ENCODE results near the gene RRAS.
"Not testable (repeated sequence)": the region's sequence is repeated elsewhere in the genome, so short reads cannot be mapped to it uniquely, and the experiment has no call there.

Gene RRAS

GRCh38 chr19:49643466-49643865, 3.5 kb upstream of the RRAS start:
- Histone ChIP-seq H3K9me3 (ENCODE audit: control insufficient read depth, low read length) (no peaks in the 10 kb centered on the region), H3K4me3 (ENCODE audit: insufficient read depth, low read depth, low read length, poor library complexity, severe bottlenecking) (no peak overlapping the region), H3K27me3 (replicated peaks; ENCODE audit: control insufficient read depth, insufficient read depth, low read length, poor library complexity, severe bottlenecking) (no peaks in the 10 kb centered on the region), H3K27ac (ENCODE audit: insufficient read depth, low read length, poor library complexity, severe bottlenecking) (no peak overlapping the region), H3K36me3 (ENCODE audit: control insufficient read depth, insufficient read depth, low read length) (peaks cover 25% of the 10 kb centered on the region), H3K4me1 (ENCODE audit: control insufficient read depth, insufficient read depth, low read length, poor library complexity, severe bottlenecking) (peaks cover 27% of the 10 kb centered on the region)
- DNase-seq = no peak

- DNase-seq = no peak
- peak overlapping the region; percentile 84 for H3K4me3 ChIP-seq (ENCODE audit: insufficient read depth, low read depth, low read length, poor library complexity, severe bottlenecking)
- H3K4me1 ChIP-seq (ENCODE audit: control insufficient read depth, insufficient read depth, low read length, poor library complexity, severe bottlenecking) = peaks cover 34% of the 10 kb centered on the region
- H3K27me3 ChIP-seq (replicated peaks; ENCODE audit: control insufficient read depth, insufficient read depth, low read length, poor library complexity, severe bottlenecking) = no peaks in the 10 kb centered on the region
- H3K9me3 ChIP-seq (ENCODE audit: control insufficient read depth, low read length) = no peaks in the 10 kb centered on the region
- peaks cover 23% of the 10 kb centered on the region for H3K36me3 ChIP-seq (ENCODE audit: control insufficient read depth, insufficient read depth, low read length)
- H3K27ac ChIP-seq (ENCODE audit: insufficient read depth, low read length, poor library complexity, severe bottlenecking) = peak overlapping the region; percentile 94
Observed at GRCh38 chr19:49642492-49643035, 2.6 kb upstream of the RRAS start.

- Histone ChIP-seq H3K36me3 (ENCODE audit: control insufficient read depth, insufficient read depth, low read length) (peaks cover 17% of the 10 kb centered on the region), H3K9me3 (ENCODE audit: control insufficient read depth, low read length) (no peaks in the 10 kb centered on the region), H3K27ac (ENCODE audit: insufficient read depth, low read length, poor library complexity, severe bottlenecking) (peak within 1 kb of the TSS; percentile 94), H3K4me3 (ENCODE audit: insufficient read depth, low read depth, low read length, poor library complexity, severe bottlenecking) (peak within 1 kb of the TSS; percentile 84), H3K4me1 (ENCODE audit: control insufficient read depth, insufficient read depth, low read length, poor library complexity, severe bottlenecking) (peaks cover 34% of the 10 kb centered on the region), H3K27me3 (replicated peaks; ENCODE audit: control insufficient read depth, insufficient read depth, low read length, poor library complexity, severe bottlenecking) (no peaks in the 10 kb centered on the region)
- DNase-seq = peak; percentile 99
Observed at GRCh38 chr19:49641688-49642491, 1.9 kb upstream of the RRAS start, which contains the start of gene SCAF1. Gene SCAF1 (plus strand): TSS chr19:49642209. CDS start chr19:49645027, 2,818 bp downstream.

- Histone ChIP-seq H3K27me3 (replicated peaks; ENCODE audit: control insufficient read depth, insufficient read depth, low read length, poor library complexity, severe bottlenecking) (no peaks in the 10 kb centered on the region), H3K4me1 (ENCODE audit: control insufficient read depth, insufficient read depth, low read length, poor library complexity, severe bottlenecking) (peaks cover 34% of the 10 kb centered on the region), H3K36me3 (ENCODE audit: control insufficient read depth, insufficient read depth, low read length) (no peaks in the 10 kb centered on the region), H3K4me3 (ENCODE audit: insufficient read depth, low read depth, low read length, poor library complexity, severe bottlenecking) (peak overlapping the region; percentile 70), H3K27ac (ENCODE audit: insufficient read depth, low read length, poor library complexity, severe bottlenecking) (peak overlapping the region; percentile 74), H3K9me3 (ENCODE audit: control insufficient read depth, low read length) (no peaks in the 10 kb centered on the region)
- DNase-seq = no peak
Observed at GRCh38 chr19:49639401-49640112, 386 bp downstream of the RRAS start.

- no peaks in the 10 kb centered on the region for H3K9me3 ChIP-seq (ENCODE audit: control insufficient read depth, low read length)
- DNase-seq = no peak
Observed at GRCh38 chr19:49637821-49638738, 1.9 kb downstream of the RRAS start.

GRCh38 chr19:49636233-49636932, 3.6 kb downstream of the RRAS start:
- no peak for DNase-seq
- Histone ChIP-seq H3K4me1 (ENCODE audit: control insufficient read depth, insufficient read depth, low read length, poor library complexity, severe bottlenecking) (peaks cover 23% of the 10 kb centered on the region), H3K36me3 (ENCODE audit: control insufficient read depth, insufficient read depth, low read length) (no peaks in the 10 kb centered on the region), H3K27ac (ENCODE audit: insufficient read depth, low read length, poor library complexity, severe bottlenecking) (no peak overlapping the region), H3K9me3 (ENCODE audit: control insufficient read depth, low read length) (no peaks in the 10 kb centered on the region), H3K4me3 (ENCODE audit: insufficient read depth, low read depth, low read length, poor library complexity, severe bottlenecking) (no peak overlapping the region), H3K27me3 (replicated peaks; ENCODE audit: control insufficient read depth, insufficient read depth, low read length, poor library complexity, severe bottlenecking) (no peaks in the 10 kb centered on the region)

More at GRCh38 chr19:49637821-49638738, 1.9 kb downstream of the RRAS start:
- Histone ChIP-seq H3K4me3 (ENCODE audit: insufficient read depth, low read depth, low read length, poor library complexity, severe bottlenecking) (no peak overlapping the region), H3K4me1 (ENCODE audit: control insufficient read depth, insufficient read depth, low read length, poor library complexity, severe bottlenecking) (peaks cover 29% of the 10 kb centered on the region), H3K27me3 (replicated peaks; ENCODE audit: control insufficient read depth, insufficient read depth, low read length, poor library complexity, severe bottlenecking) (no peaks in the 10 kb centered on the region), H3K36me3 (ENCODE audit: control insufficient read depth, insufficient read depth, low read length) (no peaks in the 10 kb centered on the region), H3K27ac (ENCODE audit: insufficient read depth, low read length, poor library complexity, severe bottlenecking) (no peak overlapping the region)

GRCh38 chr19:49635530-49636232, 4.3 kb downstream of the RRAS start:
- H3K27me3 ChIP-seq (replicated peaks; ENCODE audit: control insufficient read depth, insufficient read depth, low read length, poor library complexity, severe bottlenecking) = no peaks in the 10 kb centered on the region
- no peaks in the 10 kb centered on the region for H3K9me3 ChIP-seq (ENCODE audit: control insufficient read depth, low read length)
- no peak overlapping the region for H3K27ac ChIP-seq (ENCODE audit: insufficient read depth, low read length, poor library complexity, severe bottlenecking)
- no peak overlapping the region for H3K4me3 ChIP-seq (ENCODE audit: insufficient read depth, low read depth, low read length, poor library complexity, severe bottlenecking)
- no peaks in the 10 kb centered on the region for H3K36me3 ChIP-seq (ENCODE audit: control insufficient read depth, insufficient read depth, low read length)
- DNase-seq = no peak
- H3K4me1 ChIP-seq (ENCODE audit: control insufficient read depth, insufficient read depth, low read length, poor library complexity, severe bottlenecking) = peaks cover 18% of the 10 kb centered on the region

- not testable (repeated sequence) for H3K9me3 ChIP-seq (ENCODE audit: control insufficient read depth, low read length); H3K4me1 ChIP-seq (ENCODE audit: control insufficient read depth, insufficient read depth, low read length, poor library complexity, severe bottlenecking); H3K27ac ChIP-seq (ENCODE audit: insufficient read depth, low read length, poor library complexity, severe bottlenecking); H3K4me3 ChIP-seq (ENCODE audit: insufficient read depth, low read depth, low read length, poor library complexity, severe bottlenecking); H3K27me3 ChIP-seq (replicated peaks; ENCODE audit: control insufficient read depth, insufficient read depth, low read length, poor library complexity, severe bottlenecking); H3K36me3 ChIP-seq (ENCODE audit: control insufficient read depth, insufficient read depth, low read length); DNase-seq
Observed at GRCh38 chr19:49633273-49633672, 6.7 kb downstream of the RRAS start.

- DNase-seq = no peak
Observed at GRCh38 chr19:49632576-49632975, 7.4 kb downstream of the RRAS start.

More at GRCh38 chr19:49632576-49632975, 7.4 kb downstream of the RRAS start:
- no peaks in the 10 kb centered on the region for H3K27me3 ChIP-seq (replicated peaks; ENCODE audit: control insufficient read depth, insufficient read depth, low read length, poor library complexity, severe bottlenecking)
- H3K9me3 ChIP-seq (ENCODE audit: control insufficient read depth, low read length) = no peaks in the 10 kb centered on the region
- H3K36me3 ChIP-seq (ENCODE audit: control insufficient read depth, insufficient read depth, low read length) = no peaks in the 10 kb centered on the region
- no peak overlapping the region for H3K4me3 ChIP-seq (ENCODE audit: insufficient read depth, low read depth, low read length, poor library complexity, severe bottlenecking)
- H3K27ac ChIP-seq (ENCODE audit: insufficient read depth, low read length, poor library complexity, severe bottlenecking) = peak overlapping the region; percentile 1
- no peaks in the 10 kb centered on the region for H3K4me1 ChIP-seq (ENCODE audit: control insufficient read depth, insufficient read depth, low read length, poor library complexity, severe bottlenecking)
